ENCODE measurements around the gene MSL2.
A peak's percentile ranks its signal among the peaks of the same experiment; 100 is the strongest.
"Not testable (repeated sequence)": the region's sequence is repeated elsewhere in the genome, so short reads cannot be mapped to it uniquely, and the experiment has no call there.

Gene MSL2

GRCh38 chr3:136196064-136196400 is at the start of gene MSL2:
TSS of gene MSL2 (minus strand) at chr3:136196335. CDS start at chr3:136195113, 1,222 bp downstream.
- ATAC-seq = peak in 1 of 2 donors; percentile 33

DNA sequence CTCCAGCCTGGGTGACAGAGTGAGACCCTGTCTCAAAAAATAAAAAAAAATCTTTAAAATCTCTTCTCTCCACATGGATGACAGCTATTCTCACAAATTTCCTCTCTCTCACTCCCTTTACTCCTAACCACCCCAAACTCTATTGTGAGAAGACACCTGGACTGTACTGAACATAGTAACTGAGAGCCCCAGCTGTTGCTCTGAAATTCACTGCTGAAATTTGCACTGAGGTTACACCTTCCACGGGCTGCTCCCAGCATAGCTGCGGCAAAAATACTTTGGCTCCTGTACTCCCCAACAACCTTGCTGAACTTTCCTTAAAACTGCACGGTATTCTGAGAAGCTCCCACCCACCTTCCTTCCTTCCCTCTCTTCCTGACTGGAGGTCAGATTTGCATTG is 49.6 kb upstream of the MSL2 start:
- ATAC-seq = no peak

DNA sequence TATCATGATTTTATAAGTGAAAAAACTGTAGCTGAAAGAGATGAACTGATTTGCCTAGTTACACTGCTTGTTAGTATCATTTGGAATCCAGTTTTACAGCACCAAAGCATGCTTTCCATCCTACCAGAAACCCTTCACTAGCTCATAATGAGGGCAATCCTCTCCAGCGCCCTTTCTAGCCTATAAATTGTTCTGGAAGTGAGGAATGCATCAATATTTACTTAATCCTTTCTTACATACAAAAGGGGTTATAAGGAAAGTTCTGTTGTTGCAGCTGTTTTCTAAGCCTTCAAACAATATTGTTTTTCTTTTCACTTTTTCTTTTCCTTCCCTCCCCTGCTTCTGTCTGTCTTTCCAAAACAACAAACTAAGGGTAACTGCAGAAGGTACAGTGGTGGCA is 43.0 kb upstream of the MSL2 start:
- no peak for ATAC-seq

DNA sequence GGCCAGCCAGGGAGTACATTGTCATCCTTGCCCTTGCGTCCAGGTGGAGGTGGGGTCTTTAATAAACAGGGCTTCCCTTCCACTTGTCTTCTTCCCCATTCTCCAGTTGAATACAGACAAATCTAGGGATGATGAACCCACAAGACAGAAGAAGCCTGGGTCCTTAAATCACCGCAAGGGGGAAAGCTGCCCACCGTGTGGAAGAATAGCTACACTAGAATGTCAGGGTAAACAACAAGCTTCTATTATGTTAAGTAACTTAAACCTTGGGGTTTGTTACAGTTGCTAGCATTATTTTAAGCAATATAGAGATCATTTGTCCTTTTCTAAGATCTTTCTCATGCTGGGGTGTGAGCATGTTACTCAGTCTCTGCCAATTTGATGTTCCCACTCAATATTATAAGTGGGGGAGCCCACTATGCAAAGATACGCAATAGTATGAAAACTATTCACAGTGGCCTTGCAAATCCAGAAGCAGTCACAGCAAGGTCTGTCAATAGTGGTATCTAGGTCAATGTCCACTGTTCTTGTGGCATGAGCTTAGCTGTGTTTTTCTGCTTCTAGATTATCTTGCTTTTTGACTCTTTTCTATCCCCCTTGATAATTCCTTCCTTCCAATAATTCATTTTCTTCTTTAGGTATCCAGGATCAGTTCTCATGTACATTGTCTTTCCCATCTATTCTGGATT is 42.0 kb upstream of the MSL2 start:
- no peak for ATAC-seq

GRCh38 chr3:136237103-136237502 is 41.0 kb upstream of the MSL2 start:
- ATAC-seq = no peak

DNA sequence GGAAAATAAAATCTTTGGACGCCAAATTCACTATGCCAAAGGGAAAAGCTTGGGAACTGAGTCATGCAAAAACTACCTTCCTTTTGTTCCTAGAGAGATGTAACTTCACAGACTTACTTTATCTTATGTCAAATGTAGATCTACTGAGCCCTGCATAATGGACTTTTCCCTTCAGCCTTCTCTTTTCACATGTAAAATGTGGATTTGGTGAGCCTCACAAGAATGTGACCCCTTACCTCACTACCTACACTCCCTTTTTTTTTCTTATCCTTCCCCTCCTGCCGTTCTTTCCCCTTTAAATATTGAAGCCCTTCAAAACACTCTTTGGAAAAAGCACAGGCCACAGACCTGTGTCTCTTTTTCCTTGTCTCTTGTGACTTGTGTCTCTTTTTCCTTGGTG is 40.0 kb upstream of the MSL2 start:
- no peak for ATAC-seq

DNA sequence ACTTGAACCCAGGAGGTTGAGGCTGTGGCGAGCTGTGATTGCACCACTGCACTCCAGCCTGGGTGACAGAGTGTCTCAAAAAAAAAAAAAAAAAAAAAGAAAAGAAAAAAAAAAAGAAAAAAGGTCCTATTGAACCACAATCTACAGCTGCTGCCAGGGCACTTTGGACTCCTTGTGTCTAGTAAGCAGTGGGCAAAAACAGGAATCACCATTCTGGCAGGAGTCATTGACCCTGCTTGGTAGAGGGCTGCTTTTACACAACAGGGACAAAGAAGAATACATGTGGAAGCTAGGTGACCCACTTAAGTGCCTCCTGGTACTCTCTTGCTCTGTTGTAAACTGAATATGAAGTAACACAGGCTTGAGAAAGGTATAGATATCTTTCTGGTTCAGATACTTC is 39.4 kb upstream of the MSL2 start:
- no peak for ATAC-seq

GRCh38 chr3:136232413-136232812 is 36.3 kb upstream of the MSL2 start:
- no peak for ATAC-seq

DNA sequence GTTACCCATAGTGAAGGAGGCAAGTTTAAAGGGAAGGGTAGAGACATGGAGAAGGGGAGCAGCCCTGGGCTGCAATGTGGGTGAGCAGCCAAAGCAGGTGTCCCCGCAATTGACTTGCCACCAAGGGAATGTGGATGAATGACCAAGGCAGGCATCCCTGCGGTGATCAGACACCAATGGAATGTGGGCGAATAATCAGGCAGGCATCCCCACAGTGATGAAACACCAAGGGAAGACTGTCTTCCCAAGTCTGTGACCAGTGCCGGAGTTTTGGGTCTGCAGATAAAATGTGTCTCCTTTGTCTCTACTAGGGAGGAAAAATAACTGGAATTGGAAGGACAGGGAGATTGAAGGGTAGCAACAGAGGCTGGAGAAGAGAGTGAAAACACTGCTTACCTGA is 26.6 kb upstream of the MSL2 start:
- ATAC-seq = not testable (repeated sequence)

GRCh38 chr3:136211547-136211946 is 15.4 kb upstream of the MSL2 start:
- ATAC-seq = no peak

- ATAC-seq = no peak
Observed at GRCh38 chr3:136209921-136210320, 13.8 kb upstream of the MSL2 start.

DNA sequence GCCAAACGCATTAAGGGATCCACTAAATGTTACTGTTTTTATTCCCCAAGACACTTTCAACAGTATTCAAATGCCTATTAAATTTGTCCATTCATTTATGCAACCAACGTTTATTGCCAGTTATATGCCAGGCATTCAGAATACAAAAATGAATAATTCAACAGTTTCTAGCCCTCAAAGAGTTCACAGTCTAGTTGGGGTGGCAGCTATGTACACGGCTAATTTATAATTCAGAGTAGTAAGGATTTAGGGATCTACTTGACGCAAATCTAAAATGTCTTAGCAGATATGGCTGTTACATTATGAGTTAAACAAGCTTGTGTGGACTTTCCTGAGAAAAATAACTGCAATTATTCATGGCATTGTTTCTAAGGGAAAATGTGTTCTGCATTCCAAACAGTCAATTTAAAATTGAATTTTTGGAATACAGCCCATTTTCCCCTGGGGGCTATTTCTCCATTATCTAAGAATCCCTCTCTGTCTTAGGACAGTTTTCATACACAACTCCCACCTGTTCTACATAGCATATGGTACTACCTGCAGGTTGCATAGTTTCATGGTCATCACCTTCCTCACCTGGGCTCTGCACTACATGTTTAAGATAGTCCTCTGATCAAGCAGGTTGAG is 11.5 kb upstream of the MSL2 start:
- no peak for ATAC-seq

DNA sequence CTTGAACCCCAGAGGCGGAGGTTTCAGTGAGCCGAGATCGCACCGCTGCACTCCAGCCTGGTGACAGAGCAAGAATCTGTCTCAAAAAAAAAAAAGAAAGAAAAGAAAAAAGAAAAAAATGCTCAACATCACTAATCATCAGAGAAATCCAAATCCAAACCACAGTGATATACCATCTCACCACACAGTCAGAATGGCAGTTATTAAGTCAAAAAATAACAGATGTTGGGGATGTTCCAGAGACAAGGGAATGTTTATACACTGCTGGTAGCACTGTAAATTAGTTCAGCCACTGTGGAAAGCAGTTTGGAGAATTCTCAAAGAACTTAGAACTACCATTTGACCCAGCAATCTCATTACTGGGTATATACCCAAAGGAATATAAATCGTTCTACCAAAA is 3.1 kb upstream of the MSL2 start:
- not testable (repeated sequence) for ATAC-seq

DNA sequence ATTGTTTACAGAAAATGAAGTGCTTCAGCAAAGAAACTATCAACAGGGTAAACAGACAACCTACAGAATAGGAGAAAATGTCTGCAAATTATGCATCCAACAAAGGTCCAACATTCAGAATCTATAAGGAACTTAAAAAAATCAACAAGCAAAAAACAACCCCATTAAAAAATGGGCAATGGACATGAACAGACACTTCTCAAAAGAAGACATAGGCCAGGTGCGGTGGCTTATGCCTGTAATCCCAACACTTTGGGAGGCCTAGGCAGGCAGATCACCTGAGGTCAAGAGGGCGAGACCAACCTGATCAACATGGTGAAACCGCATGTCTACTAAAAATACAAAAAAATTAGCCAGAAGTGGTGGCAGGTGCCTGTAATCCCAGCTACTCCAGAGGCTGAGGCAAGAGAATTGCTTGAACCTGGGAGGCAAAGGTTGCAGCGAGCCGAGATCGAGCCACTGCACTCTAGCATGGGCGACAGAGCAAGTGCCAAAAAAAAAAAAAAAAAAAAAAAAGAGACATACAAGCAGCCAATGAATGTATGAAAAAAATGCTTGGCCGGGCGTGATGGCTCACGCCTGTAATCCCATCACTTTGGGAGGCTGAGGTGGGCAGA is 2.4 kb upstream of the MSL2 start:
- not testable (repeated sequence) for ATAC-seq

- no peak for ATAC-seq
Observed at GRCh38 chr3:136197159-136197793, 1.1 kb upstream of the MSL2 start.

DNA sequence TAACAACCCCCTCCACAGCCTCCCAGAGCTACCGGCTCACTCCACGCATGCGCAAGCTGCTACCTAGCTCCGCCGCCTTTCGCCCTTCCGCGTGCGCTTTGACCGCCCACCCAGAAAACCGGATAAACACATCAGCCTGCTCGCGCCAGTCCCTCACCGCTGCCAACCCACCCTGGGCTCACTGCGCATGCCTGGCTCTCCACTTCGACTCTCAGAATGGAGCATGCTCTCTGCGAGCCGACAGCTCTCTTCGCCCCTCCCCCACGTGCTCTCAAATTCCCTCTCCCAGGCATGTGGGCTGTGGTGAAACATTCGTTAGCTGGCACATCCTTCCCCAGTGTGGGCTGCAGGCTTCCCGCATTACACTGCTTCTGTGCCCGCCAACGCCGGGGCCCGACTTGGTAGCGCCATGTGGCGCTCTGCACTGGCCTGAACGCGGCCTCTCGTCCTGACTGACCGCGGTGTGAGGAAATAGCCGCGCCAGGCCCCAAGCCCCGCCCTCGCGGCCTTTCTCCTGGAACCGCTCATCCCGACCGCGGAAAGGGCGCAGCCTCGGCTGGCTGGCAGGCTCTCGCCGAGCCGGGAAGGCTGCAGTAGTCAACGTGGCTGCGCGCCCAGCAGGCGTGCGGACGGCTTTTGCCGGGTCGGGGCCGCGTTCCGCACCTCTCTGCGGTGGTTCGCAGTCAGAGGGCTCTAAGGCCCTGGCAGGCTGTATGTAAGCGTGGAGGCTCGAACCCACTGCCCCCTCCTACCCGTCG is 445 bp upstream of the MSL2 start:
- ATAC-seq = peak; percentile 75 to 78

DNA sequence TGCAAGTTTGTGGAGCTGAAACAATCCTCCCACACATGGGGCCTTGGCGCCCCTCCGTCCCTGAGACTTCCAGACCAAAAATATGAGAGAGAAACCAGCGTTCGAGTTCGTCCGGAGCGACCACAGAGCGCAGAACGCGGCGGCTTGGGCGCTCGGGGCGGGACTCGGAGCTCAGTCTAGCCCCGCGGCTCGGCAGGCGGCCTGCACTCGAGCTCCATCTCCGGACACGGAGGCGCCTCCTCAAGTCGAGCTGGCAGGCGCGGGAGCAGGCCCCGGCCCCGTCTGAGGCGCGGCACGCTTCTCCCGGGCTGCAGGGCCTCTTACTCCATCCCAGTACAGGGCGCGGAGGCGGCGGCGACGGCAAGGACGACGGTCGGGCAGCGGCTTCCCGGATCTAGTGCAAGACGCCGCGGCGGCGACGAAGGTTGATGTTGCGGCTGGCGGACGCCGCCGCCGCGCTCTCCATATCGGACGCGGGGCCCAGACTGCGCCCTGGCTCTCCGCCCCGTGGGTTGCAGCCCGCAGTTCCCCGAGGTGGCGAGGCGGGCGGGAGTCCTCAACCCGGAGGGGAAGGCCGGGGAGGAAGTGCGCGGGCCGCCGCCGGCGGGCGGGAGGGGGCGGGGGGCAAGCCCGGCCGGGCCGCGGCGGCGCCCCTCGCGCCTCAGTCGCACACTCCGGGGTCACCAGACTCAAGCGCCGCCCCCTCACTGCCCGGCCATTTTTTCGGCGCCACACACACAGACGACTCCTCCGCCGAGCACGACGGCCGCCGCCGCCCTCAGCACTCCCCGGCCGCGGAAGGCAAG is 674 bp downstream of the MSL2 start:
- ATAC-seq = peak; percentile 39 to 44

DNA sequence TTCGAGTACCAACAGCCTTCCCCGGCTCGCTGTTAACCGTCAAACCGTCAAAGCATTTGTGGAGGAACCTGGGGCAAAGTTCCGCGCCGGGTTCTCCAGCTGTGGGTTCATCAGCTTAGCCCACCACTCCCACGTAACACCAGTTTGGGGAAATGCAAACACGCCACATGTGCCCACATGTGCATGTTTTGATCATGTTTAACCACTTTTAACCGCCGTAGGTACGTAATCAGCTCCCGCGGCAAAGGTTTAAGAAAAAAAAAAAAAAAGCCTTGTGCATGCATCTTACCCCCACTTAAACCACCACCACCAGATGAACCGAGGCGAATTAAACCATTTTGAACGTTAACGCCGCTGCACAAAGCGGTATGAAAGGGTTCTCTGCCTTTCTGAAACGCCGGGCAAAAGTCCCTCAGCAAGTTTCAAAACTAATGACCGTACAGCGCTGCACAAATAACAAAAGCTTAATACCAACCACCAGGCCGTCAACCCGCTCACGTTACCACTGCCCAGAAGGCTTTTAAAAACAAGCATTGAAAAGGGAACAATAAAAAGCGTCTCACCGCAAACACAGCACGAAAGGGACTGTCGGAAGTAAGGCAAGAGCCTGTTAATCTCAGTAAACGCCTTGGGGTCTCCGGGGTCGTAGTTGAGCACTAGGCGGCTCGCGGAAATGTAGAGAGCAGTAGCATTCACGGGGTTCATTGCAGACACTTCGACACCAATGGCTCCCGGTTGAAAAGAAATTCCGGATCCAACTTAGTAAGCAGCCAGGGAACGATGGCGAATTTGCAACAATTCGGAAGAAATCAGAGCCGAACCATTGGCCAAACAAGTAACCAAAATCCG is 1.5 kb downstream of the MSL2 start:
- ATAC-seq = peak in 1 of 2 donors; percentile 4

DNA sequence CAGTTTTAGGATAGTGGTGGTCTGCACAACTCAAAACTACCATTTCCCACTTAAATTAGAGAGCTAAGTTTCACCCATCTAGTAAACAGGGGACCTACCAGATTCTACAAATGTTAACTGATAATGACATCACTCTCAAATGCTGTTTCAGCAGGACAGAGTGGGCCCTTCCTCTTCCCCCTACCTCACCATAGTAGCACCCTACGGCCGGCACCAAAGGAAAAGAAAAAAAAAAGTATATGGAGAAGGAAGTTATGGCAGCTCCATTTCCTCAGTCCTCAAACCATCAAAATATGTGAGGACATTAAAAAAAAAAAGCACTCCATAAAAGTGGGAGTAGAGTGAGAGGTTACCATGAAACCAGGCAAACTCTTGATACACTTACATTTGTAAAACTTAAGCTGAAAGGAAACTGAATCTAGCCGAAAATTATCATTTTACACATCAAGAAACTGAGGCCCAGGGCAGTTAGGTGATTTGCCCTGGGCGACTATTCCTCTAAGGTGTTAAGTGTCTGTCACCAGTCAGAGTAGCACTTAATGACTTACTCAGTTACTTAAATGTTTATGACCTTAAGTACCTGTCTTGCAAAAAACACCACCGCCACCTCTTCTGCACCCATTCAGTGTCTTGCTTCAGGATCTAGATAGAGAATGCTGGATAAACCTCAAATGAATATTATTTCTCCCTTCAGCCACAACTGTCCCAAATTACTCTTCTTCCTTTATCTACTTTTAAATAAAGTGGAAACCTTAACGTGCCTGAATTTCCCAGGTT is 2.7 kb downstream of the MSL2 start:
- no peak for ATAC-seq

DNA sequence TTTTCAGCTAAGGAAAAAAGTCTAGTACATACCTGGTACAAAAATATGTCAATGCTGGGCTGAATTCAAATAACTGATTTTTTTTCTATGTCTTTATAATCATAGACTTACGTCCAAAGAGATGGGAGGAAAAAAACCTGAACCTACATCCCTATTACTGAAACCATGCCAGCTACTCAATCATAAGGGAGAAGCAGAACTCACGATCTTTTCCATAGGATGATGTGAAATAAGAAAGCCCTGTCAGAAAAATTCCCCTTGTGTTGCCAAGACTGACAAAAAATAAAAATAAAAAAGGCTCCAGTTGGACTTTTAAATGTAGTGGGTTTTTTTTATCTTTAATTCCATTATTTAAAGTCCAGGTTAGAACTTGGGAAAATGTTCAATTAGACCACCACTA is 3.3 kb downstream of the MSL2 start:
- ATAC-seq = no peak
